ENCODE results near the gene HOXA9. TPM values are rescaled to one million over a fixed set of nuclear protein-coding genes. Genes with fewer than 3 reads are reported as not detected.

The HOXA9 gene
- total RNA-seq, 1 experiment from 2014 or later, result 91.0 TPM

- Histone ChIP-seq H2AFZ (ENCODE audit: low read depth, low read length, poor library complexity, severe bottlenecking) (no peak overlapping the region), H3K79me2 (ENCODE audit: insufficient read depth, low read length) (peaks cover 27% of the 10 kb centered on the region), H3K36me3 (ENCODE audit: control insufficient read depth in 1 of 2, insufficient read depth in 2 of 2, low read length in 2 of 2) (no peaks in the 10 kb centered on the region), H3K4me3 (replicated peaks in 1 of 2; ENCODE audit: low read depth in 1 of 2, low read length in 2 of 2) (no peak overlapping the region), H3K4me1 (ENCODE audit: control insufficient read depth in 1 of 2, insufficient read depth in 2 of 2, low read length in 2 of 2) (peaks cover 26 to 51% of the 10 kb centered on the region in 2 experiments), H4K20me1 (ENCODE audit: insufficient read depth) (no peaks in the 10 kb centered on the region), H3K9me2 (ENCODE audit: insufficient read depth) (no peaks in the 10 kb centered on the region), H3K27me3 (ENCODE audit: insufficient read depth, low read length) (no peaks in the 10 kb centered on the region), H3K27ac (ENCODE audit: low read depth, low read length) (no peak overlapping the region), H3K9ac (ENCODE audit: low read length) (no peak overlapping the region), H3K9me3 (ENCODE audit: control insufficient read depth in 1 of 2, insufficient read depth in 1 of 2, low read depth in 1 of 2, low read length in 2 of 2) (no peaks in the 10 kb centered on the region), H3K4me2 (ENCODE audit: low read length) (no peak overlapping the region)
- DNase-seq (ENCODE audit: low read depth, low spot score), result no peak
- CTCF ChIA-PET, result no interaction called here
- no TSS peak for BruUV-seq (replicated peaks)
- TF ChIP-seq ATF3 (IDR thresholded peaks at IDR 0.05) (no peak), CTCF (IDR thresholded peaks at IDR 0.05 in 2 of 3, conservative IDR thresholded peaks at IDR 0.05 in 1 of 3; ENCODE audit: borderline replicate concordance in 1 of 3, insufficient read depth in 1 of 3, low read depth in 2 of 3, low read length in 2 of 3) (no peak), ZNF274 (IDR thresholded peaks at IDR 0.05; ENCODE audit: low read depth, low read length) (no peak), SRF (IDR thresholded peaks at IDR 0.05; ENCODE audit: low read depth) (no peak), CBX3 (IDR thresholded peaks at IDR 0.05; ENCODE audit: low read depth) (no peak), ELF1 (IDR thresholded peaks at IDR 0.05; ENCODE audit: borderline replicate concordance, low read depth) (no peak), REST (IDR thresholded peaks at IDR 0.05; ENCODE audit: low read depth) (no peak), ZBTB33 (IDR thresholded peaks at IDR 0.05; ENCODE audit: extremely low read depth, insufficient replicate concordance, low read length) (no peak), ZFX (IDR thresholded peaks at IDR 0.05) (no peak), SP1 (IDR thresholded peaks at IDR 0.05; ENCODE audit: low read depth) (no peak), SIN3A (IDR thresholded peaks at IDR 0.05; ENCODE audit: low read depth) (no peak), EZH2phosphoT487 (IDR thresholded peaks at IDR 0.05; ENCODE audit: borderline replicate concordance) (no peak), POLR2AphosphoS5 (IDR thresholded peaks at IDR 0.05; ENCODE audit: low read depth, low read length) (no peak), POLR2A (IDR thresholded peaks at IDR 0.05; ENCODE audit: borderline replicate concordance, extremely low read depth, insufficient read depth, insufficient read length) (no peak), EZH2 (IDR thresholded peaks at IDR 0.05) (no peak), JUND (IDR thresholded peaks at IDR 0.05) (no peak), CEBPB (IDR thresholded peaks at IDR 0.05; ENCODE audit: low read depth) (no peak)
- no peak for ATAC-seq
- POLR2A ChIA-PET, result no interaction called here
- intact Hi-C loops (cut with micrococcal nuclease), result no loop called here
- RAD21 ChIA-PET (ENCODE audit: low non-redundant PET in 1 of 2, low total read pairs in 2 of 2, uncharacterized antibody in 2 of 2, unreplicated experiment in 2 of 2), result no interaction called here
Observed at GRCh38 chr7:27176962-27177794, 11.8 kb upstream of the HOXA9 start.
